ENCODE data around the gene TMC6. TPM values are rescaled to one million over a fixed set of nuclear protein-coding genes. Genes with fewer than 3 reads are reported as not detected.

The TMC6 gene
- total RNA-seq, 1 donor from 2014 or later: 16.7 TPM

- no peak for DNase-seq (ENCODE audit: low read depth, low spot score)
Measured at GRCh38 chr17:78111727-78112517, 16.6 kb downstream of the TMC6 start.

- DNase-seq (ENCODE audit: low read depth, low spot score): no peak
Measured at GRCh38 chr17:78111016-78111726, 17.4 kb downstream of the TMC6 start.

GRCh38 chr17:78110363-78111015 is 18.1 kb downstream of the TMC6 start:
- no peak for DNase-seq (ENCODE audit: low read depth, low spot score)

GRCh38 chr17:78109489-78109761 is 19.1 kb downstream of the TMC6 start:
- no peak for DNase-seq (ENCODE audit: low read depth, low spot score)

GRCh38 chr17:78108726-78109488 is 19.6 kb downstream of the TMC6 start:
- no peak for DNase-seq (ENCODE audit: low read depth, low spot score)

- DNase-seq (ENCODE audit: low read depth, low spot score): no peak
Measured at GRCh38 chr17:78107976-78108725, 20.4 kb downstream of the TMC6 start.

- no peak for DNase-seq (ENCODE audit: low read depth, low spot score)
Measured at GRCh38 chr17:78107457-78107856, 21.1 kb downstream of the TMC6 start.

- no peak for DNase-seq (ENCODE audit: low read depth, low spot score)
Measured at GRCh38 chr17:78106211-78106610, 22.3 kb downstream of the TMC6 start.

GRCh38 chr17:78105551-78105950 is 23.0 kb downstream of the TMC6 start:
- DNase-seq (ENCODE audit: low read depth, low spot score): no peak

- DNase-seq (ENCODE audit: low read depth, low spot score): no peak
Measured at GRCh38 chr17:78105101-78105500, 23.5 kb downstream of the TMC6 start.

GRCh38 chr17:78104540-78104941 is 24.0 kb downstream of the TMC6 start:
- no peak for DNase-seq (ENCODE audit: low read depth, low spot score)

GRCh38 chr17:78103311-78103710 is 25.2 kb downstream of the TMC6 start:
- DNase-seq (ENCODE audit: low read depth, low spot score): no peak

GRCh38 chr17:78101542-78101941 is 27.0 kb downstream of the TMC6 start:
- no peak for DNase-seq (ENCODE audit: low read depth, low spot score)

- no peak for DNase-seq (ENCODE audit: low read depth, low spot score)
Measured at GRCh38 chr17:78101112-78101511, 27.4 kb downstream of the TMC6 start.

GRCh38 chr17:78096093-78096492 is 32.5 kb downstream of the TMC6 start:
- no peak for DNase-seq (ENCODE audit: low read depth, low spot score)

- no peak for DNase-seq (ENCODE audit: low read depth, low spot score)
Measured at GRCh38 chr17:78095035-78095434, 33.5 kb downstream of the TMC6 start.

GRCh38 chr17:78092794-78093324 is 35.7 kb downstream of the TMC6 start:
- DNase-seq (ENCODE audit: low read depth, low spot score): no peak

- no peak for DNase-seq (ENCODE audit: low read depth, low spot score)
Measured at GRCh38 chr17:78089576-78090281, 38.8 kb downstream of the TMC6 start.

- no peak for DNase-seq (ENCODE audit: low read depth, low spot score)
Measured at GRCh38 chr17:78088529-78088928, 40.0 kb downstream of the TMC6 start.

GRCh38 chr17:78086740-78087139 is 41.8 kb downstream of the TMC6 start:
- DNase-seq (ENCODE audit: low read depth, low spot score): no peak
